GM21367 (cell line): ENCODE measurements around the gene POU2F2.
"Not testable (repeated sequence)": the region's sequence is repeated elsewhere in the genome, so short reads cannot be mapped to it uniquely, and the experiment has no call there.

Experiments used
- ATAC-seq: cut with Tn5 transposase; IDR thresholded peaks from one replicate; pipeline ENCODE4 v1.9.1; 2021; ENCODE audit not compliant: unreplicated experiment

Gene POU2F2

DNA sequence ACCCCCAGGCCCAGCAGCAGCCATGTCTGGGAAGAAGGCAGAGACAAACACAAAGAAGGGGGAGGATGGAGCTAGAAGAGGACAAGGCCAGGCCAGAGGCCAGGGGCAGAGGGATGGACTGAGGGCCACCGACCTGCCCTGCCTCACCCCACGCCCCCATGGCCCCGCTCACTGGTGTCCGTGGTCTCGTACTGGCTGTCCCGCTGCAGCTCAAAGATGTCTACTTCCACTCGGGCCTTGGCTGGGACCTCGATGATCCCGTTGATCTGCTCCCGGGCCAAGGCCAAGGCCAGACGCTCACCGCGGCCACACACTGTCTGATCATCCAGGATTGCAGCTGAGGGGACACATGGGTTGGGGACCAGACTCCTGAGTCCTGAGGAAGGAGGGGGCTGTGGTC, 67.2 kb downstream of the POU2F2 start:
- ATAC-seq, result no peak

DNA sequence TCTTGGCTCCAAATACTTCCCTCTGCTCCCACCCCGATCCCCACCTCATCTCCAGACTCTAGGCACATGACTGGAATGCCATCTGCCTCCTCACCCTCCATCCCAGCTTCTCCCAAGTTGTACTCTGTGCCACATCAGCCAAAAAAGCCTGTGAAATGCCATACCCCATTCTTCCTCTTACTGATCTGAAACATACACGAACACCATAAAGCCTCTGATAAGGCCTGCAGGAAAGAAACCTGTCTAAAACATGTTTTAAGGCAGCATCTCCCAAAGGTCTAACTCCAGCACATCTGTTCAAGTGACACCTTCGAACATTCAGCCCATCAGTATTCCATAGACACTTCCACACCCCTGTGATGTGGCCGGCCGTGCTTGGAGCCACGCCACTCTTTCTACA, 67.8 kb downstream of the POU2F2 start:
- ATAC-seq, result no peak

DNA sequence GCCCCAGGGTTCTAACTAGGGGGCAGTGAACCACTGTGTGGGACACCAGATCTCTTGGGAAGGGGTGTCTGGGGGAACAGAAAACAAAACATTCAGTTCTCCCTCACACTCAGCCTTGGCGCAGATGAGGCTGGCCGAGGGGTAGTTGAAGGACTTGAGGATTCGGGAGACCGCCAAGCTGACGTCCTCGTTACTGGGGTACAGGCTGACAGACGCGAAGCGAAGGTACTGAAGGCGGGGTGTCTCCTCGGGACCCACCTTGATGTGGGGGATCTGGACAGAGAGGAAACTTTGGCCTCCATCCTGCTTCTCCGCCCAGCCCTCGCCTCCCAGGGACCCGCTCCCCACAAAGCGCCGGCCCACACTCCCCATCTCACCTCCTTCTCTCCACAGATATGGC, 69.9 kb downstream of the POU2F2 start:
- ATAC-seq, result no peak

DNA sequence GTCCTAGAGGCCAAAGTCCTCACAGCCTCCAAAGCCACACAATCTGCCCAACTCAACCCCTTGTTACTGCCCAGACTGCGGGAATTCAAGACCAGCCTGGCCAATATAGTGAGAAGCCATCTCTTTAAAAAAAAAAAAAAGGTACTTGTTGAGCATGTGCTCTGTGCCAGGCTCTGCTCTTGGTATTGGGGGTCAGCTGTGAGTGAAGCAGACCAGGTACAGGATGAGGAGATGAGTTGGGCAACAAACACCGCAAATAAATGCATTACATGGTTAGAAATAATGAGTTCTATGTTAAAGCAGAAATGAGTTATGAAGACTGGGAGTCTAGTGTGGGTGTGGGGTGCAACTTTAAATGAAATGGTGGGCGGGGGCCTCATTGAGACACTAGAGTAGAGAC, 72.1 kb downstream of the POU2F2 start:
- no peak for ATAC-seq

DNA sequence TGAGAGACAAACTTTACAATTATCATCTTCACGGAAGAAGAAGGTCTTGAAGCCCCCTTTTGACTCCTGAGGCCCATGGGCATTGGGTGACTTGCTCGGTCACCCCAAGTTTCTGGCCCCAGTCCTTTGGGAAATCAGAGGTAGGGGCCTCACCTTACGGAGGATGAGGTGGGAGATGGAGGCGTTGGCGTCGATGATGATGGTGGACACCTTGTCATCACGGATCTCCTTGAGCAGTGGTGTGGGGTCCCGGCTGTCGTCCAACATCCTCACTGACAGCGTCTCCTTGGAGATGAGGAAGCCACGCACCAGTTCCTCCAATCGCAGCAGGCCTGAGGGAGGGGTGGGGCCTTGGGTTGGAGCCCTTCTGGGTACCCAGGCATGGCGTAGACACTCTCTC, 73.0 kb downstream of the POU2F2 start:
- no peak for ATAC-seq

DNA sequence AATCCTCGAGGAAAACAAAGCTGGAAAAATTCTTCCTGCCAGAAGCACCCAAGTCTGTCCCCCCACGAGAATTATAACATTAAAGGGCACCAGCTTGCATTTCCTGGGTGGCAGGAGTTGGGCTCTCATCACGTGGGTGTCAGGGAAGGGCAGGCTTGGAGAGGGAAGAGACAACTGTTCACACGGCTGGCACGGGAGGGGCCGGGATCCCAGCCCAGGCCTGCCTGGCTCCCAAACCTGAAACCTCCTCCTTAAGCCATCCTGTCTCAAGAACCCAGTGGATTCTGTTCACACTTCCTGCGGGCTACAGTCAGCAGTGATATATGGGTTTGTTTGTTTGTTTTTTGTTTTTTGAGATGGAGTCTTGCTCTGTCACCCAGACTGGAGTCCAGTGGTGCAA, 74.4 kb downstream of the POU2F2 start:
- ATAC-seq, result no peak

DNA sequence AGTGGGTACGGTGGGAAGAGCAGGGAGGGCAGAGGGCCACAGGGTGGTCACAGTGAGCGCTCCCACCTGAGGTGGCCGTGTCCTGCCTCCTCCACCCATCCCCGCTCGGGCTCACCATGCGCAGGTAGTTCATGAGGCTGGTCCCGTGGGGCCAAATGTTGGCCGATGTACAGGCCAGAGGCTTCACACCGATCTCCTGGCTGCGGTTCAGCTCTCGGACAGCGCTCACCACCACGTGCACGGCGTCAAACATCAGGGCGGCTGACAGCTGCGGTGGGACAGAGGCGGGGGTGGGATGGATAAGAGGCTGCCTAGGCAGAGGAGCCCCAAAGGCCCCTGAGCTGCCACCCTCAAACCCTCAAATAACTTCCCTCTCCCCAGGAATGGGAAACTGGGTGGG, 78.0 kb downstream of the POU2F2 start:
- no peak for ATAC-seq

DNA sequence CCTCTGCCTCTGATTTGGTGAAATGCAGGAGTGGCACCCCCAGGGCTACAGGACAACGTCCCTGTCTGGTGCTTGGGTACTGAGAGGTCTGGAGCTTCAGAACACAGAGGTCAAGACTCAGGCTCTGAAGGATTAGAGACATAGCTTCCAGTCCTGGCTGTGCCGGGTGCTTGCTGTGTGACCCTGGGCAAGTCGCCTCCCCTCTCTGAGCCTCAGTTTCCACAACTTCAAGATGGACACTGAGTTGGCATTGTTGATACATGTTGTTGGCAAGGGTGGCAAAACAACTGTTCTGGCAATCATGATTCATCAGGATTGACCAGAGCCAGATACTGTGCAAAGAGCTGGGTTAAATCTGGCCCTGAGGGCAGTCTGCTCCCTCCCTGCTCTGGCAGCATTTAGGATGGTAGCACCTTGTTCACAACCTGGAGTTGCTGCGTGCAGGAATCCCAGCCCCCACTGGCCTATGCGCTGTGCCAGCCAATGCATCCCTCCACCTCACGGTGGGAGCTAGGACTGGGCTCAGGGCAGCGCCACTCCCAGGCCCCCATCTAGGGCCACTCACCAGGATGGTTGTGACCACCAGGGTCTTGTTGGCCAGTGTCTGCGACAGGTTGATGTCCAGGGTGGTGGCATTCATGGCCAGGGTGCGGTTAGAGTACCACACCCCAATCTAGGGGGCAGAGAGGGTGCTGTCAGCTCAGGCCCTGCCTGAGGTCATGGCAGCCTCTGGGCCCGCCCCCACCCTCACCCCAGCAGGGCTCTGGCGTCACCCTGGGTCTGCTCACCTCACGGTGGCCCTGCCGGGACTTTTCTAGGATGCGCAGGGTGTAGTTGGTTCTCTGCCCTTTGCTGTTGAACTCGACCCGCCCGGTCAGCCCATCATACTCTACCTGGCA, 79.0 kb downstream of the POU2F2 start:
- ATAC-seq, result no peak

DNA sequence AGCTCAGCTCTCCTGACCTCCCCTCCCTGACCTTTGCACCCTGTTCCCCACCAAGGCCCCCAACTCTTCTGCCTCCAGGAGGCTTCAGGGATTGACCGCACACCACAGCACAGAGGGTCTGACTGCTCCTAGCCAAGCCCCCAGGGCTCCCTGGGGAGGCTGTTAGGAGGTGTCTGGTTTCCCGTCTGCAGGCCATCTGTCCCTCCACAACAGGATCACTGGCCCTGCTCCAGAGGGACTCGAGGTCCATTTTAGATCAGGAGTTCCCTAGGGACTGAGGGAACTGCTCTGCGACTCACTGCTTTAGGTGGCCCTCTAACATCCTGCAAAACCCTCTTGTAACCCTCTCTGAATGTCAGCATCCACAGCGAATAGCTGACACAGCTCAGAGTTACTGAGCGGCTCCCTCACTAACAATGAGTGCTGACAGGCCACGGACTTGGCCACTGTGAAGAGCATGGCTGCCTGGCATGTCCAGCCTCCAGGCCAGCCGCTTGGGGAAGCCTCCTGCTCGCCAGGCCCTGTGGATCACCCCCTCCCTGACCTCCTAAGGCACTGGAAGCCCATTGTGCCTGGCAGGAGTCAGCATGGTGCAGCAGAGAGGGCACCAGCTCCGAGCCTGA, 79.9 kb downstream of the POU2F2 start:
- ATAC-seq, result no peak

DNA sequence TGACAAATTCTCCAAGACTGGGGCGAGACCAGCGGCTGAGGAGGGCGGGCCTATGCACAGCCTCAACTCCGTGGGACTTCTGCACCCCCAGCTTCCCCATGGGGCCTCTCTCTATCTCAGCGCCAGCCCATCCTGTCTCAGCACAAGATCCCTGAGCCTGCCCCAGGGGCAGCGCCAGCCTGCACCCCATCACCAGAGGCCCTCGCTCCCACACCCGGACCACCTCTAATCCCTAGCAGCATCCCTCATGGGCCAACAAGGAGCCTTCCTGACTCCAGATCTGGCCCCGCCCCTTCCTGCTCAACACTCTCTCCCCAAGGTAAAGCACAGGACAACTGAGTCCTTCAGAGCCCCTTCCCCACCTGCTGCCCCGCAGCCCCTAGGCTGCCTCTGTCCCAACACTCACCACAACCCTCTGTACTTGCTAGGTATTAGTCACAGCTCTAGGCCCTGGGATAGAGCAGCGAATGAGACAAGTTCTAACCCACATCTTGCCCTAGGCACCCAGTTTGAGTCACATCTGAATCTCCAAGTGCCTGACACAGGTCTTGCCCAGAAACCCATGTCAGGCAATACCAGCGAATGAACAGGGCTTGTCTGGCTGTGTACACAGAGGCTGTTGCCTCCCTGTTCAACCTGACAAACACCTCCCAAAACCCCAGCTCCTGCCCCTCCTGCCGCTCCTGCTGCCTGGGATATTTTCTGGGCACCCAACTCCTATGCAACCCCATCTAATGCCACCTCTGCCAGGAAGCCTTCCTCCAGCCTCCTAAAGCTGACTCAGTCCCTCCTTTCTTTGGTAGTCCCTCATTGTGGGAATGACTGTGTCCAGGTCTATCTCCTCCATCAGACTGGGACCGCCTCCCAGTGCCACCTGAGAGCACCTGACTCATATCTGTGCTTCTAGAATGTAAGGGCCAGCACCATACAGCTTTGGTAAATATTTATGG, 80.8 kb downstream of the POU2F2 start:
- ATAC-seq, result no peak

DNA sequence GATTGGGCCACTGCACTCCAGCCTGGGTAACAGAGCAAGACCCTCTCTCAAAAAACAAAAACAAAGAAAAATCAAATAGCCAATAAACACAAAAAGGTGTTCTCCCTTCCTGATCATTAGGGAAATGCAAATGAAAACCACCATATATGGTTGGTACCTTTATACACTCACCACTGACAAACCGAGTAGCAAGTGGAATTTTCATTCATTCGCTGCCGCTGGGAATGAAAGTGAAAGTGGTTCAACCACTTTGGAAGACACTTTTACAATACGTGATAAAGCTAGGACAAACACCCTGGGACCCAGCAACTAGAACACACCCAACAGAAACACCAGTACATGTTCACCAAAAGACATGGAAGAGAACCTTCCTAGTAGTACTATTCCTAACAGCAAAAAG, 83.3 kb downstream of the POU2F2 start:
- ATAC-seq, result no peak

DNA sequence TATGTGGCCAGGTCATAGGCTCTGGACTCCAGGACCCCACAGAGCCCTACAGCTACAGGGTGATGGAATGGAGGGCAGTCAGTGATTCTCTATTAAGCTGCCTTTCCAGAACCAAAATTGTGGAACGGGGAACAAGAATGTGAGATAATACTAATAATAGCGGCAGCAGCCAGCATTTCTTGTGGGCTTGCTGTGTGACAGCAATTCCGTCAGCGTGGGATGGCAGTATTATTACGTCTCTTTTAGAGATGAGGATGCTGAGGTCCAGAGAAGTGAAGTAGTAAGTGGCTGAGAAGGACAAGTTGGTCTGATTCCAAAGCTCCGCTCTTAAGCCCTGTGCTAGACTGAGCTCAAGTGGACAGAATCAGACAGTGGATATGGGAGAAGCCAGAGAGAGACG, 86.7 kb downstream of the POU2F2 start:
- ATAC-seq, result no peak

DNA sequence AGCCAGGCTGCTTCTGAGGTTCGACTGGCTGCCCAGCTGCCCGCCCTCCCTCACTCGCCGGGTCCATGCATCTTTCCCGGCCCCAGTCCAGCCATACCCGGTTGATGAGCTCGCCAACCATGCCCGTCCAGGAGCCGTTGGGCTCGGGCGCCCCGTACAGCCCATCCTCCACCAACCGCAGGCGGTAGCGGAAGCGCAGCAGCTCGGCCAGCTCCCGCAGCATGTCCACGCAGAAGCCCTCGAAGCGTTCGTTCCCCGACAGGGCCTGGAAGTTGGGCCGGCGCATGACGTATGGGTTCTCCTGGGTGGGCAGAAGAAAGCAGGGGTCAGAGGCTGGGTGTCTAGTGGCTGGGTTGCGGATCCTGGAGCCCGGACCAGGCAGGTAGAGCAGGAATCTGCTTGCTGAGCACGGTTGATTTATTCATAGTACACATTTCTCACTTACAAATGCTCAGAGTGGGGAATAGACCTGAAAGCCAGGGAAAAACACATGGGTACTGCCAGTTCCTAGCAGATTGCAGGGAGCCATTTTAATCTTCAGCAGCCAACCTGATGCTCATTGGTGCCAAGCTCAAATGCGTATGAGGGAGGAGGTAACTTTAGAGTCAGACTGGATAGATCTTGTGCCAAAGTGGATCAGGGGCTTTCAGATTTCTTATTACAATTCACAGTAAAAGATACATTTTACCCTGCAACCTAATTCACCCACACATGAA, 89.6 kb downstream of the POU2F2 start:
- no peak for ATAC-seq

DNA sequence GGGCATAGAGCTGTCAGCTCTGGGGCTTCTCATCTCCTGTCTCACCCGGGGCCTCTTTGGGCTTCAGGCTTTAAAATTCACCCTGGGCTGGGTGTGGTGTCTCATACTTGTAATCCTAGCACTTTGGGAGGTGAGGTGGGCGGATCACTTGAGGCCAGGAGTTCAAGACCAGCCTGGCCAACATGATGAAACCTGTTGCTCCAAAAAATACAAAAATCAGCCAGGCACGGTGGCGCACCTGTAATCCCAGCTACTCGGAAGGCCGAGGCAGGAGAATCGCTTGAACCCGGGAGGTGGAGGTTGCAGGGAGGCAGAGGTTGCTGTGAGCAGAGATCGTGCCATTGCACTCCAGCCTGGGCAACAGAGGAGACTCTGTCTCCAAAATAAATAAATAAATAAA, 91.8 kb downstream of the POU2F2 start:
- ATAC-seq, result not testable (repeated sequence)

DNA sequence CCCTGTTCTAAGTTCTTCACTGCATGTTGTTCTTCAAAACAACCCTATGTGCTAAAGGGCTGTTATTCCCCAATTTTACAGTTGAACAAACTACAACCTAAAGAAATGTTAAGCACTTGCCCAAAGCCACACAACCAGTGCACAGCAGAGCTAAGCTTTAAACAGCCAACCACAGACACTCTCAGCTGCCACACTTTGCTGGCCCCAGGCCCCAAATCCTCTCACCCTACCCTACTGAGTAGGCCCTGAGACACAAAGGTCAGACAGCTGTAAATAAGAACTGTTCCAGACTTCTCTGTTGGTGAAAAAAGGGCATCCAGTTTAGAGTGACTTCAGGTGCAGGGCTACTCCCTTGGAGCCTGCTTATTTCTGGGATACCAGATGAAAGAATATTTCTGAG, 92.2 kb downstream of the POU2F2 start:
- no peak for ATAC-seq

DNA sequence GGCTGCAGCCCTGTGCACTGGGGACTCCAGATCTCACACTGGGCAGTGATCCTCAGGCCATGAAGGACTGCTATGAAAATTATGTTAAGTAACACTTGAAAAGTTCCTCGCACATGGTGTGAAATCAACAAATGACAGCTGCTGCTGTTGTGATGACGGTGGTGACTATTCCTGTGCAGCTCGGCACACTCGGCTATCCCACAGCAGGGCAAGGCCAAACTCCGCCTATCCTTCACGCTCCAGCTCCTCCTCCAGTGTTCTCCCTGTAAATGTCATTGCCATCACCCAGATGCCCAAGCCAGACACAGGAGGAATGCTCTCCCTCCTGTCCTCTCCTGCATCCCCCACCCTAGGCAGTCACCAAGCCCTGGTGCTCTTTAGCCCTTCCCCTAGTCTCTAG, 93.6 kb downstream of the POU2F2 start:
- no peak for ATAC-seq

DNA sequence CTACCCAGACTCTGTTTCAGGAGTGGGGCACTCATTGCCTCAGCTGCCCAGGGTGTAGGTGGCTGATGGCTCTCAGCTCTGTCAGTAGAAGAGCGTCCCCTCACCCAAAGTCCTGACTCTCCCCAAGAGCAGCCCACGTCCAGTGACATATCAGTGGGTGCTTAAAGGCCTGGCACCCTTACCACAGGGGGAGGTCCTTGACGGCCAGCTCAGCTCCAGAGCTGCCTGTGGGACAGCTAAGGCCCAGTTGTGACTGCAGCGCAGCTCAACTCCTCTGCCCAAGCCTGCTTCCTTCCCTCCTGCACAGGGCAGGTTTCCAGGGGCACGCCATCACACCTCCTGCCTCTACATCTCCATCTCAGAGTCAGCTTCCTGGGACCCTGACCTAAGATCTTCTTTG, 94.6 kb downstream of the POU2F2 start:
- no peak for ATAC-seq
